Activated CD4-positive, CD25-positive, alpha-beta regulatory T cell treated with anti-CD3 and anti-CD28 coated beads, Interleukin-2, amount 50 U/mL, for 24 hours (primary cell): Measurements from ENCODE around the gene CEPT1.
A peak's percentile ranks its signal among the peaks of the same experiment; 100 is the strongest.

ENCODE experiments used
- ATAC-seq, 2 donors: fragments of 150-1000 bp; cut with Tn5 transposase; one replicate each; pipeline ENCODE4 v1.10.0; 2021; ENCODE audit warnings: mild to moderate bottlenecking in 1 of 2, moderate library complexity in 1 of 2

Gene CEPT1

GRCh38 chr1:111147948-111148347 lies 7.9 kb downstream of the CEPT1 start:
- ATAC-seq = no peak

- no peak for ATAC-seq
Observed at GRCh38 chr1:111148376-111148881, 8.4 kb downstream of the CEPT1 start.

- ATAC-seq = no peak
Observed at GRCh38 chr1:111151838-111152237, 11.8 kb downstream of the CEPT1 start.

- ATAC-seq = no peak
Observed at GRCh38 chr1:111154021-111154999, 14.3 kb downstream of the CEPT1 start.

- no peak for ATAC-seq
Observed at GRCh38 chr1:111157431-111157830, 17.4 kb downstream of the CEPT1 start.

GRCh38 chr1:111161843-111162487 lies 21.9 kb downstream of the CEPT1 start:
- ATAC-seq = no peak

GRCh38 chr1:111162488-111162880 lies 22.5 kb downstream of the CEPT1 start:
- no peak for ATAC-seq

- ATAC-seq = no peak
Observed at GRCh38 chr1:111163363-111163762, 23.3 kb downstream of the CEPT1 start.

- no peak for ATAC-seq
Observed at GRCh38 chr1:111164151-111164550, 24.1 kb downstream of the CEPT1 start.

- no peak for ATAC-seq
Observed at GRCh38 chr1:111172463-111172862, 32.4 kb downstream of the CEPT1 start.

- ATAC-seq = no peak
Observed at GRCh38 chr1:111174070-111174469, 34.0 kb downstream of the CEPT1 start.

GRCh38 chr1:111175349-111175748 lies 35.3 kb downstream of the CEPT1 start:
- ATAC-seq = no peak

- no peak for ATAC-seq
Observed at GRCh38 chr1:111176678-111177077, 36.7 kb downstream of the CEPT1 start.

- ATAC-seq = no peak
Observed at GRCh38 chr1:111179968-111180533, 40.0 kb downstream of the CEPT1 start.

GRCh38 chr1:111182052-111182451 lies 42.0 kb downstream of the CEPT1 start:
- ATAC-seq = no peak

- peak in 1 of 2 donors; percentile 36 for ATAC-seq
Observed at GRCh38 chr1:111183308-111184069, 43.5 kb downstream of the CEPT1 start.

GRCh38 chr1:111184663-111185062 lies 44.6 kb downstream of the CEPT1 start:
- ATAC-seq = no peak

GRCh38 chr1:111190931-111191451 lies 51.0 kb downstream of the CEPT1 start:
- ATAC-seq = no peak

- no peak for ATAC-seq
Observed at GRCh38 chr1:111191496-111191895, 51.5 kb downstream of the CEPT1 start.

GRCh38 chr1:111192074-111192473 lies 52.1 kb downstream of the CEPT1 start:
- ATAC-seq = peak in 1 of 2 donors; percentile 12

- no peak for ATAC-seq
Observed at GRCh38 chr1:111192658-111193519, 52.9 kb downstream of the CEPT1 start.
